GM12874 (cell line): ENCODE measurements around the gene MDH2.

Source experiments
- TF ChIP-seq, protein P1 (sequence below): IDR thresholded peaks from 2 replicates; pipeline ENCODE4 v1.5.1; 2011; ENCODE audit warnings: low read depth, mild to moderate bottlenecking, control low read depth, low read length, moderate library complexity; ENCODE audit not compliant: insufficient read depth

MDH2 gene

GRCh38 chr7:76040126-76040525 lies 7.8 kb upstream of the MDH2 start:
- TF ChIP-seq, protein P1, sequence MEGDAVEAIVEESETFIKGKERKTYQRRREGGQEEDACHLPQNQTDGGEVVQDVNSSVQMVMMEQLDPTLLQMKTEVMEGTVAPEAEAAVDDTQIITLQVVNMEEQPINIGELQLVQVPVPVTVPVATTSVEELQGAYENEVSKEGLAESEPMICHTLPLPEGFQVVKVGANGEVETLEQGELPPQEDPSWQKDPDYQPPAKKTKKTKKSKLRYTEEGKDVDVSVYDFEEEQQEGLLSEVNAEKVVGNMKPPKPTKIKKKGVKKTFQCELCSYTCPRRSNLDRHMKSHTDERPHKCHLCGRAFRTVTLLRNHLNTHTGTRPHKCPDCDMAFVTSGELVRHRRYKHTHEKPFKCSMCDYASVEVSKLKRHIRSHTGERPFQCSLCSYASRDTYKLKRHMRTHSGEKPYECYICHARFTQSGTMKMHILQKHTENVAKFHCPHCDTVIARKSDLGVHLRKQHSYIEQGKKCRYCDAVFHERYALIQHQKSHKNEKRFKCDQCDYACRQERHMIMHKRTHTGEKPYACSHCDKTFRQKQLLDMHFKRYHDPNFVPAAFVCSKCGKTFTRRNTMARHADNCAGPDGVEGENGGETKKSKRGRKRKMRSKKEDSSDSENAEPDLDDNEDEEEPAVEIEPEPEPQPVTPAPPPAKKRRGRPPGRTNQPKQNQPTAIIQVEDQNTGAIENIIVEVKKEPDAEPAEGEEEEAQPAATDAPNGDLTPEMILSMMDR: no peak

DNA sequence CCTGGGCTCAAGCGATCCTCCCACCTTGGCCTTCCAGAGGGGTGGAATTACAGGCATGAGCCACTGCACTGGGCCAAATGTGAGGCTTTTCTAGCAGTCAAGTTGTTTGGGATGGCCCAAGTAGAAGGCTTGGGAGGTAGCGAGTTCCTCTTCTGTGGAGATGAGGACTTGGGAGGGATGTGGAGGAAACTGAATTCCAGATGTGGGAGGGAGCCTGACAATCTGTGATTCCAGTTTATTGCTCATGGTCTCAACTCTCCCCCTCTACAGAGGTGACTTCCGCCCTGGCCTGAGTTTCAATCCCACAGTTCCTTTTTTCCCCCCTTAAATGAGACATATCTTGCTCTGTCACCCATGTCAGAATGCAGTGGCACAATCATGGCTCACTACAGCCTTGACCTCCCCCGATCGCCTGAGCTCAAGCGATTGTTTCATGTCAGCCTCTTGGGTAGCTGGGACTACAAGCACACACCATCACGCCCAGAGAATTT lies 3.5 kb upstream of the MDH2 start:
- TF ChIP-seq, protein P1: no peak

DNA sequence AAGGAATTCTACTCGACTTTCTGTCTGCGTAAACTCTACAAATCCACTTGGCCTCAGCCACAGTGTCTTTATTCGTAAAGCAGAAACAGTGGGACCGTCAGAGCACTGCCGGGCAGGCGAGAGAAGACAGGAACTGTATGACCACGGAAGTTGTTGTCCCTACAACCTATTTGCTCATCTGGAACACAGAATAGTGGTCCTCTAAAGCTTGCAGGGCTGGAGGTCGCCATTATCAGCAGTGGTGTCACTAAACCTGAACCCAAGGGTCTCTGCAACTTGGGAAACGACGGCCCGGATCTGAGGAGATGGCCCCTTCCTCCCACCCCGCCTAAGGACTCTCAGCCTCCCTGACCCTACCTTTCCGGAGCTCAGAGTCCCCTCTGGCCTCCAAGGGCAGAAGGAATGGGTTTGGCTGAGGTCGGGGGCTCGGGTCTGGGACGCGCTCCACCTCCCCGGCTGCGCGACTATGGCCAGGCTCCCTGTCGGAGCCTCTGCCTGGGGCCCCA lies 548 bp upstream of the MDH2 start:
- TF ChIP-seq, protein P1: no peak

DNA sequence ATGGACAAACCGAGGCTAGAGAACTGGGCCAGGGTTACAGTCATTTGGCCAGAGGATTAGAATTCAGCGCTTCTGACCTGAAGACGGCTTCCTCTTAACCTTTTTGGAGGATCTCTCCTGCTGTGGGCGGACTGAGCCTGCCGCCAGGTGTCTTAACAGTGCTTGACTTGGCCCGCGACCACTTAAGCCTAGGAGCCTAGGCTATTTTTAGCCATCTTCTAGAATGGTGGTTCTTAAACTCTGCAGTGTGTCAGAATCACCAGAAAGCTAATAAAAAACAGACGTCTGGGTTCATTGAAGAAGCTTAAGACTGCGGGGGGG lies 722 bp downstream of the MDH2 start:
- TF ChIP-seq, protein P1: 0 out of 2 replicates have a peak, but pooled peaks have one; percentile 11

DNA sequence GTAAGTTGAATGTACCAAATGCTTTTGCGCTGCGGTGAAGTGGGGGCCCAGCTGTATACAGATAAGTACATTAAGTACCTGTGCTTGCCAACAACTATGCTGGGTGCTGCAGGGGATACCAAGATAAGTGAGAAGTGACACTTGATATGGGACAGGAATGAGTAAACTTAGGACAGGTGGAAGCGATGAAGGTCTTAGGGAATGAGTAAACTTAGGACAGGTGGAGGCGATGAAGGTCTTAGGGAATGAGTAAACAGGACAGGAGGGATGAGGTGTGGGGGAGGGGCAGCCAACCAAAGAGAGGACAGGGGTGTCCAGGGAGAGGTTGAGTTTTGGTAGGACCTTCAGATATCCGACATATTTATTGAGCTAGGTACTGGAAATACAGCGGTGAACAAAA lies 1.4 kb downstream of the MDH2 start:
- TF ChIP-seq, protein P1: no peak

GRCh38 chr7:76050545-76050944 lies 2.6 kb downstream of the MDH2 start:
- TF ChIP-seq, protein P1: no peak

GRCh38 chr7:76051840-76052239 lies 3.9 kb downstream of the MDH2 start:
- TF ChIP-seq, protein P1: no peak
